GM18507 (cell line): ENCODE results near the gene LITAF.
"Not testable (repeated sequence)": the region's sequence is repeated elsewhere in the genome, so short reads cannot be mapped to it uniquely, and the experiment has no call there.

Experiments used
- DNase-seq: peaks from one replicate; pipeline ENCODE4 v3.0.0; 2011; ENCODE audit warnings: low read depth; ENCODE audit not compliant: insufficient read length; ENCODE audit errors: extremely low spot score
- FAIRE-seq: peaks from 2 replicates; lab custom pipeline; 2011; peaks lifted over from hg19 to GRCh38; lab: Jason Lieb, UNC

LITAF gene

DNA sequence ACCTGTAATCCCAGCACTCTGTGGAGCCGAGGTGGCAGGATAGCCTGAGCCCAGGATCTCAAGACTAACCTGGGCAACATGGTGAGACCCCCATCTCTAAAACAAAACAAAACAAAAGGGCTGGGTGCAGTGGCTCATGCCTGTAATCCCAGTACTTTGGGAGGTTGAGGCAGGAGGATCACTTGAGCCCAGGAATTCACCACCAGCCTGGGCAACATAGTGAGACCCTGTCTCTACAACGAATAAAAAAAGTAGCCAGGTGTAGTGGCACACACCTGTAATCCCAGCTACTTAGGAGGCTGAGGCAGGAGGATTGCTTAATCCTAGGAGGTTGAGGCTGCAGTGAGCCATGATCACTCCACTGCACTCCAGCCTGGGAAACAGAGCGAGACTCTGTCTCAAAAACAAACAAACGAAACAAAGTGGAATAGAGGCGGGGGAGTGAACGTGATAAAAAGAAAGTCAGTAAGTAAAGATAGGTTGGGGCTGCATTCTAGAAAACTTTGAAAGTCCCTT lies 28.4 kb downstream of the LITAF start:
- DNase-seq, FAIRE-seq: not testable (repeated sequence)

DNA sequence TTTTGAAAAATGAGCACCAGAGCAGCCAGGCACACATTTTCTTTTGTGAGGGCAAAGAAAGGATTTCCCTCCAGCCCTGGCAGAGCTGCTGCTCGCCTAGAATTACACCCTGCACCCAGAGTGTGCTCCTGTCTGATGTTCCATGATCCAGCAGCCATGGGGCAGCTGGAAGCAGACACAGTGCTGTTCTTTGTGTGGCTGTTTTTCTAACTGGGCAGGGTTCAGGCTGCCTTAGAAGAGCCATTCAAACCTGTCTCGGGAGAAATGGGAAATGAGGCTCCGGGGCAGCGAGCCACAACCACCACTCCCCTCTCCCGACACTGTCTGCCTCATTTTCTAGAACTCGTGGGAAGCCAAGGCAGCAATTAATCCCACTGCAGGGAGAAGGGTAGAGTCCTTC lies 28.9 kb downstream of the LITAF start:
- DNase-seq (no peak), FAIRE-seq (no peak)

DNA sequence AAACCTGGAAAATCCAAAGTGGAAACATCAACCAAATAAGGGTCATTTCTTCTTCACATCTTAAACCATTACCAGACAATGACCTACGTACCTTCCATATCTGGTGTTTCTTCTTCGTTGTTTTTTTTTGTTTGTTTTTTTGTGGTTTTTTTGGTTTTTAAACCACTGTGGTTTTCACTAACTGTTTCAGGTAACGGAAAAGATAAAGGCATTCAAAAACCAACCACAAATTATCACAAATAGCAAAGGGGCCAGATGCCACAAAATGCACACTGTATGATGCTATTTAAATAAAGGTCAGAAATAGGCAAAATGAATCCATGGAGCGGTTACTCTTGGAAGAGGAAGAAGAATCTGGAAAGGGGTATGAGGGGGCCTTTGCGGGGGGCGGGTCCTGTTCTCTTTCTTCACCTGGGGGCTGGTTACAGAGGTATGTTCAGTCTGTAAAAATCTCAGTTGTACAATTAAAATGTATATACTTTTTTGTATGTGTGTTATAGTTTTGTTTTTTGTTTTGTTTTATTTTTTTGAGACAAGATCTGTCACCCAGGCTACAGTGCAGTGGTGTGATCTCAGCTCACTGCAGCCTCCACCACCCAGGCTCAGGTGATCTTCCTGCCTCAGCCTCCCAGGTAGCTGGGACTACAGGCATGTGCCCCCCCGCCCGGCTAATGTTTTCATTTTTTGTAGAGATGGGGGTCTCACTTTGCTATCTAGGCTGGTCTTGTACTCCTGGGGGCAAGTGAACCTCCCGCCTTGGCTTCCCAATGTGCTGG lies 29.6 kb downstream of the LITAF start:
- FAIRE-seq = no peak
- no peak for DNase-seq

DNA sequence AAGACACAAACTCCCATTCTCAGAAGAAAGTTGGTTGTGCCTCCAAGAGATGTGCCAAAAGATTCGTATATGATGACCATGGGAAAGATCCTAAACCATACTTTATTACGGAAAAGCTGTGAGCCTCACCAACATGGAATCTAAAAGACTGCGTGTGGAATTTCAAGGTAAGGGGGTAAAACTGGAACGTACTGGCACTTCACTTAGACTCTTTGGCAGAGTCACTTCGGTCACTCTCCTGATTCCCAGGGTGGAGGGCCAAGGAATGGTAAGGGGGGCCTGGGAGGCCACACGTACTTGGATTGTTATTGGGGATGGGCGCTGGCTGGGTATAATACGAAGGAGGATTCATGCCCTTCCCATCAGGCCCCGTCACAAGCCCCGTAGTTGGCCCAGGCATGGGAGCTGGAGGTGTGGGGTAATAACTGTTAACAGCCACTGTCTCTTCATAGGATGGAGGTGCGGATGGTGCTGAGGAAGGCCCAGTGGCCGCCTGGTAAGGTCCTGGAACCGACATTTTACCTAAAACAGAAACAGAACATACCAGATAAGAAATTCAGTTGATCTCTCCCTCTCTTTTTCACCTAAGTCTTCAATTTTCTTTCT lies 30.4 kb downstream of the LITAF start:
- no peak for FAIRE-seq
- no peak for DNase-seq

DNA sequence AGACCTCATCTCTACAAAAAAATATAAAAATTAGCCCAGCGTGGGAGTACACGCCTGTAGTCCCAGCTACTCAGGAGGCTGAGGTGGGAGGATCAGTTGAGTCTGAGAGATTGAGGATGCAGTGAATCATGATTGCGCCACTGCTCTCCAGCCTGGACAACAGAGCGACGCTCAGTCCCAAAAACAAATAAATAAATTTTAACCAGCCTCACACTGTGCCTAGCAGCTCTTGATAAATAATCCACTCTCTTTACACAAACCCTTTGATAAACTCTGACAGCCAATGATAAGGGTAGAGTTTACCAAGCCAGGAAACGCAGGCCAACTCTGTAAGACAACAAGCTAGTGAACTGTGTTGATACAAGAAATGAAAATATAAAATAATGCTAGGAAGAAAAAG lies 32.7 kb downstream of the LITAF start:
- FAIRE-seq (no peak), DNase-seq (no peak)

DNA sequence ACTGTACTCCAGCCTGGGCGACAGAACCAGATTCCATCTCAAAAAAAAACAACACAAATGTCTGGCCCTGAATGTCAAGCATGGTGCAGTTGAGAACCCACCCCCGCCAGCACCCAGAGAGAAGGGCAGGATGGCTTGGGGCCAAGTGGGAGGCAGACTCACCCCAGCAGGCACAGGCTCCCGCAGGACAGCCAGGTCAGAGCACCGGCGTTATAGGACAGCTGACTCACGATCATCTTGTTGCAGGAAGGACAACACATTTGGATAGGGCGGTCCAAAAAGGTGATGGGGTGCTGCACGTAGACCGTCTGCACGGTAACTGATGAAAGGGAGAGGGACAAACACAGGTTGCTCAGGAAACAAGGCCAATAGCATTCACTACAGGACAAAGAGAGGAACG lies 33.3 kb downstream of the LITAF start:
- DNase-seq (no peak), FAIRE-seq (no peak)

DNA sequence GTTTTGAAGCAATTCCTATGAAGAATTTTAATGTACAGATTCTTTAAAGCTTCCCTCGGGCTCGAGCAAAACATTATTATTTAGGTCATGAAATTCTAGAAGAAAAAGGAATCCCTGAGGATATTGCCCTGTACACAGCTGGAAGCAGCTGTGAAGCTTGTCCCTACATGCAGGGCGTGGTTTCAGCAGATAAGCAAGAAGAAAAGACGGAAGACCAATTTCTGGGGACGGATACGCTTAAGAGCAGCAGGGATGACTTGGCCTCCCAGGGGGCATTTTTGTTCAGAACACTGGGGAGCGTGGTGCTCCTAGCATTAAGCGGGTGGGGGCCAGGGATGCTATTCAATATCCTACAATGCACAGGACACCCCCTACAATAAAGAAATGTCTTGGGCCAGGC lies 34.3 kb downstream of the LITAF start:
- DNase-seq (no peak), FAIRE-seq (no peak)

DNA sequence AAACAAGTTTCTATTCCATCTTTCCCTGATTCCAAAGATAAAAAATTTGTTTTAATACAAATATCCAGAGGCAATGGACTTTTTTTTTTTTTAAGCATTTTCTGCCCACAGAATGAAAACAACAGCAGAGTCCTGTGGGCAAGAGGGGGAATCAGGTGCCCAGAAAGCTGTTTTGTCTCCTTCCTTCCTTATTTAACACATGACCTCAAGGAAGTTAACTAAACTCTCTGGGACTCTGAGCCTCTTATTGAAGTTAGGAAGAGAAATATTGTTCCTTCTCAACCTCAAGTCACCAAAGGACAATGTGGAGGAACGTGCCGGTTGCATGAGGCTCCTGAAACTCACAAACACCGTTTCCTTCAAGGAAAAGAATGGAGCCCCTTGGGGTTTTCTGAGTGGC lies 34.9 kb downstream of the LITAF start:
- FAIRE-seq (no peak), DNase-seq (no peak)

DNA sequence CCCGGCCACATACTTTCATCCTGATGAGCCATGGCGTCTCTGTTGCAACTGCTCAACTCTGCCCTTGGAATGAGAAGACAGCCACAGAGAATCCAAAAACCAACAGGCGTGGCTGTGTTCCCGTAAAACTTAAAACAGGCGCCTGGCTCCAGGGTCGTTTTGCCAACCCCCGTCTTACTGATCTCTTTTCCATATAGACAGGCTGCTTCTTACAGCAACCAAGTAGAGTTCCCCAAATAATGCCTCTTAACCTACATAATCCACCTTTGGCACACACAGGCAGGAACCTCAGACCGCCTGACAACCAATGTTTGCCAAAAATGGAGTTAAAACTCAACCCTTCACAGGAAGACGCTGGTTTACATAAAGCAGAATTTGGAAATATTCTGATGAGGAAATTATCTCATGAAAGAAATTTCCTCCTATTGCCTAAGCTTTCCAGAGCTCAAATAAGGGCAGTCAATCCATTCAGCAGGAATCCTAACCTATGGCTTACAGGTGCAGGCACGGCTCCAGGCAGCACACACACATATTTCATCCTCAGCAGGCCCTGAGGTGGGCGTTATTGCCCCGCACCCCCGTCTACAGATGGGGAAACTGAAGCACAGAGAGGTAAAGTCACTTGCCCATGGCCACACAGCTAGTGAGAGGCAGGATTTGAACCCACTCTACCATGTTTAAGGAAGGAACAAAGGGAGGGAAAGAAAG lies 35.8 kb downstream of the LITAF start:
- no peak for FAIRE-seq
- DNase-seq = no peak

DNA sequence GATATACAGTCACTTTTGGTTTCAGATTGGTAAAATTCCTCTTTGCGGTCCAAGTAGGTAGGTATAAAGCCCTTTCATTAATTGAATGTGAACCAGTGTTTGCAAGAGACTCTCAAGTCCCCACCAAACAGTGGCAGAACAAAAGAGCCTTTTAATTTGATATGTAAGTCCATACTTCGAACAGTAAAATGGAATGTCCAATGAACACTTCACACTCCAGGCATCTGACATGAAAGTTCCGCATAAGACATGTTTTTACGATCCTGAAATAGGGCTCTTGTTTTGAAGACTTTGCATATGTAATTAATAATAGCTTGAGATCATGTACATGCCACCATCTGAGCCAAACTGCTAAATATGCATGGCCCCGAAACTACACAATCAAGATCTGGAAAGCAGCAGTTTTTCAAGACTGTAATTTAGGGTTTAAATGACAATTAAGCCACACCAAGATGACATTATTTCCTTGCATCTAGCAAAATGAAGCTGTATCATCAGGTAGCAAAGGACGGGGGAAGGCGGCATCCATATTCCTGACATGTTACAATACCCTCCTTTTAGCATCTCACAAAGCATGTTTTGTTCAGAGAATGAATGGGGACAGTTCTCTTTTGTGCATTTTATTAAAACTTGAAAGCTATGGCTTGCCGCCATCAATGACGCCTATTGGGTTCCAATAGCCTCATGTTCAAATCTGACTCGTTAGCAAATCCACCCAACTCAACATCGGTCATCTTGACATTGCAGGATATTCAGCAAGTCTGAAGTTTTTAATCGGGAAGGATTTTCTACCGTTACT lies 39.4 kb downstream of the LITAF start:
- no peak for DNase-seq
- no peak for FAIRE-seq

DNA sequence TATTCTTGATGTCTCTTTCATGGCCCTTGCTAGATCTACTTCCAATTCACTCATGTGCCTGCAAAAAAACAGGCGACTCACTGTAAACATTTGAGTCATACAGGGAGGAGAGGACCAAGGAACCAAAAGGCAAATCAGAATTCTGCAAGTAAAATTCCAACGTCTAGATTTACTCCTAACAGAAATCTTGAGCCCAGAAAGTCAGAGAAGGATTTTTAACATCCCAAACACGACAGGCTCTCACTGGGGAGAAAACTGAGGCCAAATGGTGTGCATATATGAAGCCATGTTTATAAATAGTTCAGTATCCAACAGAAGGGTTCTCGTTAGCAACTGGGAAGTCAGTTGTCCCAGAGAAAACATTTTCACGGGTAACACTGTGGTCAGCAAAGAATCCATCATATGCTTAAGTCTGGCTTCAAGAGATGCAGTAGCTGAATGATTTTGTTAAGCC lies 40.1 kb downstream of the LITAF start:
- FAIRE-seq = no peak

DNA sequence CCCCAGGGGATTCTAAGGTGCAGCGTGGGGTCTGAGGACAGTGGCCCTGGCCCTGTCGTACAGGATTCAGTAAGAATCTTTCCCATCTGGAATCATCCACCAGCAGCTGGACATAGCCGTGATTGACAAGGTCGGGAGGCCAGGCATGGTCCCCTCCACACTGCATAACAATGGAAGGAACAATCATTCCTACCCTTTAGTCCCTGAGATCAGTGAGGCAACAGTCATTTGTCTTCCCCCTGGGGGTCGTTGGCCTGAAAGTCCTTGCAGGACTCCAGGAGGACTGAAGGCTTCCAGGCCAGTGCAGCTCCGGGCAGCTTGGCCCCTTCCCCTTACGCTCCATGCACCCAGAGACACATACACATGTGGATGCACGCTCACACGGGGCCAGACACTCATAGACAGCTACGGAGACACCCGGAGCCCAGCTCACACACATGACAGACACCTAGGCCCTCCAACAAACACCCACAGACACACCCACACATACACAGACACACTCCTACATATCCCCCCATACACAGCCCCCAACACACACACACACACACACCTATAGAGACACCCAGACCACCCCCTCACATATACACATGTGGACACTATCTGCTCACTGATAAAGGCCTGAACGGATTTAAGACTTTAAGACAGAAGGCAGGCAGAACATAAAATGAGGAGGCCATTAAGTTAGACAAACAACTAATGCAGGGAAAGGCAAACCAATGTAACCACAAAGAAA lies 42.9 kb downstream of the LITAF start:
- FAIRE-seq = no peak

More for the DNA sequence above, 40.1 kb downstream of the LITAF start:
- no peak for DNase-seq

DNA sequence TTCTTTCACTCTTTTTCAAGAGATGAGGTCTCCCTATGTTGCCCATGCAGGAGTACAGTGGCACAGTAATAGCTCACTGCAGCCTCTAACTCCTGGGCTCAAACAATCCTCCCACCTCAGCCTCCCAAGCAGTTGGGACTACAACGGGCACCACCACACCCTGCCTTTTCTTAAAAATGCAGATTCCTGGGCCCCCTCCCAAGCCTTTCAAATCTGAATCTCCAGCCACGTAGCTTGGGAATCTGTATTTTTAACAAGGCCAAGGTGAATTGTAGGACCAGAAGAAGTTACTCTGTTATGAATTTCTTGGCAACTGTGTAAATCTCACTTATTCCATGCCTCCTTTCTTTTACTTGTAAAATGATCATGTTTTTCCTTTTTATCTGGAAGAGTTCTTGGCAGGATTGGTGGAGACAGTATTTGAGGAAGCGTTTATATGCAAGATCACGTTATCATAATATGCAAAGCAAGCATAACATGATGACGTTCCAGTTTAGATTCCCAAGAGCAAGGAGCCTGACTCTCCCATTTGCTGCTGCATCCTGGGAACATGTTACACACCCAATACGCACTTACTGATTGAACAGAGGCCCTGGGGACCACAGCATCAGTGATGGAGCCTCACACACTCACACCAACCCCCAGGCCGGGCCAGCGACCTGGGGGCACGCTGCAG lies 44.5 kb downstream of the LITAF start:
- no peak for DNase-seq
- no peak for FAIRE-seq

More for the DNA sequence above, 42.9 kb downstream of the LITAF start:
- no peak for DNase-seq

DNA sequence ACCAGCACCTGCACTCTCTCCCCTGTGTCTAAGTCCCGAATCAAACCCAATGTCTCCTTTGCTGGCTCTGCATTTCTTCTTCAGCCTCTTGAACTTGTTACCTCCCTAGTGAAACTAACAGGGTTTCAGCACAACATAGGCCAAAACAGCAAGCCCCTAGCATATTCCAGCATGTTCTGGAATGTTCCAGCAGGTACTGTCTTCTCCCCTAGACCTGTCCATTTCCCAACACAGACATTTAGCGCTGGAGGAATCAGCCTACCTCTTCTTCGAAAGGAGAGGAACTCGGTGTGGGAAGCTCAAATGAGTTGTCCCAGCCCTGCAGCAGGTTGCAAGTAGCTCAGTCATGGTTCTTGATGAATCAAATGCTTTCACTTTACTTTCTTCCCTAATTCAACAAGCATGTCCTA lies 47.1 kb downstream of the LITAF start:
- DNase-seq = no peak
- no peak for FAIRE-seq

DNA sequence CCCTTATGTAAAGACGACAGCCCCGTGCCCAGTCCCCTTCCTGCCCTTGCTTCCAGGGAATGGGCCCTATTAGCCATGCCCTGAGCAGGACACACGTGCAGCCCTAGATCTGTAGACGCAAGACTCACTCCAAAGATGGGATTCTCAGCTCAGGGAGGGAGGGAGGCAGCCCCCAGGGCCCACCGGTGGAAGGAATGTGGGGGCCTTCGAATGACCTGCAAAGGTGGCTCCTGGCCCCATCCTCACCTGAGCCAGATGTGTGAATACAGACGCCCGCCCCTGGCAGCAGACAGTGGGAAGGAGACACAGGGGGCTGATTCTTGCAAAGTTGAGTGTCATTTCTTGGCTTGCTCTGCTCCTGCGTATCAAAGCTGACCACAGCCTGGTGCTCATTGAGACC lies 47.8 kb downstream of the LITAF start:
- DNase-seq (no peak), FAIRE-seq (no peak)

DNA sequence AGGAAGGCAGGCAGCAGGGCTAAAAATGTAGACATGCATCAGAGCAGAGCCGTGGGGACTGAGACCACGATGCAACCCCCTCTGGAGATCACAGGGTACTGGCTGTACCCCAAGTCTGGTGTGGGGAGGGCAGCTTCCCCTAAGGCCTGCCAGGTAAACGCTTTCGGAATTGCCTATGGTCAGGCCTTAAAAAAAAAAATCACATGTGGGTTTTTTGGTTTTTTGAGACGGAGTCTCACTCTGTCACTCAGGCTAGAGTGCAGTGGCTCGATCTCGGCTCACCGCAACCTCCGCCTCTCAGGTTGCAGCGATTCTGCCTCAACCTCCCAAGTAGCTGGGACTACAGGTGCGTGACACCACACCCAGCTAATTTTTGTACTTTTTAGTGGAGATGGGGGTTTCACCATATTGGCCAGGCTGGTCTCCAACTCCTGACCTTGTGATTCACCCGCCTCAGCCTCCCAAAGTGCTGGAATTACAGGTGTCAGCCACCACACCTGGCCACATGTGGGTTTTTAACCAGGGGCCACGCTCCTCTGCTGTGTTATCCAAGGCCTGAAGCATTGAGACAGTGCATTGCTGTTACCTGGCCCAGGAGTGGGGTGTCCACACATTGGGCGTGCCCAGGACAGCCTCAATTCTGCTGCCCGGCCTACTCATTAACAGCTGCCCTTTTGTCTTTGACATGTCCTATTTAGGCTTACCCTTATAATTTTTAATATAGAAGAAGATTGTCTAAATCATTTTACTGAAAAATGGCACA lies 50.4 kb downstream of the LITAF start:
- FAIRE-seq = no peak

DNA sequence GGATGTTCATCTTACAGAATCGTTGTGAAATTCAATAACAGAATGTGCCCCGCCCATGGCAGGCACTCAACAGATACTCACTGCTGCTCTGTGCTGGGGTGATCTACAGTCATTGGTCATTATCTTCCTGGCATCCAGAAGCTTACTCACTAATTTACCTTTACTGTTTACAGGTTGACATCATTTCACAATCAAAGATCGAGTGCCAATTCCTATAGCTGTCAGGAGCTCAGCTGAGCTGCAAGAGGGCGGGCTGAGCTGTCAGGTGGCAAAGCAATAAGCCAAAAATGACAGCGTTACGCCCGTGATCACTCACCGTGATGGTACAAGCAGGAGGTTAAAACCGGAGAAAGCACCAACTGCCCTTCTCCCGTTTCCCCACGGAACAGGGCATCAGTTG lies 51.2 kb downstream of the LITAF start:
- FAIRE-seq (no peak), DNase-seq (no peak)

More for the DNA sequence above, 50.4 kb downstream of the LITAF start:
- no peak for DNase-seq

DNA sequence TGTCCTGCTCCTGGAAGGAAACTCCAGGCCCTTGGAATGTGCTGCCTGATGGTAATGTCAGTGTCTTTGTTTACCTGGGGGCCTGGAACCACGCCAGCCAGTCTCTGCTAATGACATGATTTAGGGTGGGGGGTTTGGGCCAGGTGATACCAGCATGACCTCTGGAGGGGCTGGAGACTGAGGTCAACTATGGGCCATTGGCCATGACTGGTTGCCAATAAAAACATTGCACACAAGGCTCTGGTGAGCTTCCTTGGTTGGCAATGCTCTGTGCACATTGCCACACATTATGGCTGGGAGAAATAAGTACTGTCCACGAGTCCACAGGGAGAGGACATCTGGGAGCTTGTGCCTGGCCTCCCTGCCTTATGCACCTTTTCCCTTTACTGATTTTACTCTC lies 52.5 kb downstream of the LITAF start:
- FAIRE-seq (no peak), DNase-seq (no peak)
